Breast epithelium (tissue), 4 donors: Measurements from ENCODE around the gene ERRFI1. TPM values are rescaled to one million over a fixed set of nuclear protein-coding genes. Genes with fewer than 3 reads are reported as not detected.

Experiments
- DNase-seq, 2 donors: peaks; one replicate each; pipeline ENCODE4 v3.0.0-alpha.2; 2019; ENCODE audit warnings: low spot score in 2 of 2
- H3K27ac ChIP-seq, 2 donors: fragments of 200-600 bp; sonication (generic) in 1 of 2; one replicate each; pipeline ENCODE4 v1.5.1; 2016 to 2019; ENCODE audit warnings: mild to moderate bottlenecking in 1 of 2
- H3K27me3 ChIP-seq, 2 donors: fragments of 200-600 bp; sonication (generic) in 1 of 2; one replicate each; pipeline versions ENCODE4 v1.5.1 to v1.6.0; 2017 to 2019; ENCODE audit warnings: control low read depth in 1 of 2, mild to moderate bottlenecking in 1 of 2
- H3K36me3 ChIP-seq: fragments of 200-600 bp; one replicate; pipeline ENCODE4 v1.5.1; 2019
- H3K4me1 ChIP-seq, 2 donors: fragments of 200-600 bp; sonication (generic); one replicate each; pipeline ENCODE4 v1.5.1; 2016 to 2019; ENCODE audit warnings: control low read depth in 1 of 2
- H3K4me3 ChIP-seq, 3 donors: fragments of 200-600 bp; sonication (generic); 1 replicate in 2 of 3; 2 replicates in 1 of 3; pipeline ENCODE4 v1.5.1; 2016 to 2019; ENCODE audit warnings: mild to moderate bottlenecking in 3 of 3, moderate library complexity in 2 of 3
- H3K9me3 ChIP-seq, 2 donors: fragments of 200-600 bp; sonication (generic) in 1 of 2; one replicate each; pipeline ENCODE4 v1.5.1; 2016 to 2019; ENCODE audit warnings: control low read depth in 1 of 2
- CTCF ChIP-seq, 3 donors: fragments of 450-650 bp; IDR thresholded peaks; one replicate each; pipeline ENCODE4 v1.5.1; 2016 to 2017; ENCODE audit warnings: antibody characterized with exemption in 3 of 3, mild to moderate bottlenecking in 3 of 3, moderate library complexity in 3 of 3
- POLR2A ChIP-seq: fragments of 450-650 bp; IDR thresholded peaks from one replicate; pipeline ENCODE4 v1.6.1; 2016; ENCODE audit warnings: antibody characterized with exemption, mild to moderate bottlenecking, moderate library complexity
- POLR2AphosphoS5 ChIP-seq, 3 donors: sonication (generic); formaldehyde crosslinking; IDR thresholded peaks; one replicate each; pipeline ENCODE4 v1.6.1; 2017; ENCODE audit warnings: antibody characterized with exemption in 3 of 3
- intact Hi-C: fragments of 100-400 bp; cut with DNase I; formaldehyde crosslinking; loops from one replicate; pipeline ENCODE4 v1.15.1; 2023; ENCODE audit warnings: low total_unique reads
- total RNA-seq, 3 donors: library from RNA; depleted of rRNA; stranded (reverse); fragments of >200 nt; gene quantifications; one replicate each; pipeline ENCODE4 v1.1.0, GENCODE V29; 2016

ERRFI1 gene
- total RNA-seq, 3 donors from 2014 or later = 207 to 550 (median 379) TPM

- H3K36me3 ChIP-seq = no peaks in the 10 kb centered on the region
- intact Hi-C loops = no loop called here
- H3K9me3 ChIP-seq = no peaks in the 10 kb centered on the region
- no peak for DNase-seq
- no peak overlapping the region for H3K4me3 ChIP-seq
- no peak overlapping the region for H3K27ac ChIP-seq
- TF ChIP-seq CTCF (IDR thresholded peaks at IDR 0.05) (no peak), POLR2AphosphoS5 (IDR thresholded peaks at IDR 0.05) (peak in 1 of 3 donors; percentile 92)
- no peaks in the 10 kb centered on the region for H3K27me3 ChIP-seq
- H3K4me1 ChIP-seq = peaks cover 0 to 7% of the 10 kb centered on the region in 2 donors
Observed at GRCh38 chr1:8011923-8012858, 13.9 kb downstream of the ERRFI1 start.

GRCh38 chr1:8011016-8011415 is 15.1 kb downstream of the ERRFI1 start:
- H3K4me3 ChIP-seq = no peak overlapping the region
- H3K27me3 ChIP-seq = no peaks in the 10 kb centered on the region
- no peak for TF ChIP-seq CTCF (IDR thresholded peaks at IDR 0.05)
- no peak for TF ChIP-seq POLR2A
- peak in 2 of 3 donors; percentile 65 to 83 for TF ChIP-seq POLR2AphosphoS5 (IDR thresholded peaks at IDR 0.05)
- no peaks in the 10 kb centered on the region for H3K9me3 ChIP-seq
- no peaks in the 10 kb centered on the region for H3K36me3 ChIP-seq
- intact Hi-C loops = no loop called here
- peaks cover 1 to 8% of the 10 kb centered on the region in 2 donors for H3K4me1 ChIP-seq
- no peak for DNase-seq
- peak overlapping the region in 1 of 2 donors; percentile 38 for H3K27ac ChIP-seq

- H3K9me3 ChIP-seq = no peaks in the 10 kb centered on the region
- DNase-seq = no peak
- intact Hi-C loops = no loop called here
- H3K27ac ChIP-seq = peak overlapping the region in 1 of 2 donors; percentile 8
- peaks cover 9 to 15% of the 10 kb centered on the region in 2 donors for H3K4me1 ChIP-seq
- H3K36me3 ChIP-seq = no peaks in the 10 kb centered on the region
- no peaks in the 10 kb centered on the region for H3K27me3 ChIP-seq
- H3K4me3 ChIP-seq = no peak overlapping the region
- TF ChIP-seq POLR2A (no peak), CTCF (IDR thresholded peaks at IDR 0.05) (no peak), POLR2AphosphoS5 (IDR thresholded peaks at IDR 0.05) (peak in 2 of 3 donors; percentile 11 to 48)
Observed at GRCh38 chr1:8010080-8010664, 15.9 kb downstream of the ERRFI1 start.

GRCh38 chr1:8009043-8010002 is 16.8 kb downstream of the ERRFI1 start:
- DNase-seq = no peak
- Histone ChIP-seq H3K27me3 (no peaks in the 10 kb centered on the region), H3K9me3 (no peaks in the 10 kb centered on the region), H3K36me3 (no peaks in the 10 kb centered on the region), H3K27ac (no peak overlapping the region), H3K4me1 (peaks cover 8 to 9% of the 10 kb centered on the region in 2 donors), H3K4me3 (no peak overlapping the region)
- intact Hi-C loops = loop anchor here (5.0 kb wide), 2 partner anchors 508 to 978 kb away; no protein-coding TSS in a partner anchor
- no peak for TF ChIP-seq CTCF (IDR thresholded peaks at IDR 0.05)
- TF ChIP-seq POLR2A = no peak
- TF ChIP-seq POLR2AphosphoS5 (IDR thresholded peaks at IDR 0.05) = no peak
